GM12878 (cell line): ENCODE data around the gene SLC12A1. TPM values are rescaled to one million over a fixed set of nuclear protein-coding genes. Genes with fewer than 3 reads are reported as not detected.

Experiments used
- ATAC-seq: fragments of 200-7000 bp; cut with Tn5 transposase; 3 replicates; pipeline ENCODE4 v1.9.1; 2020; ENCODE audit warnings: mild to moderate bottlenecking, moderate library complexity
- BruUV-seq: library from RNA; stranded (reverse); fragments of 400-500 nt; replicated peaks from 2 replicates; lab custom pipeline; 2021; lab: Mats Ljungman, UMichigan
- CTCF ChIA-PET: fragments of 300-600 bp; sonication (Branson Sonifier 250); formaldehyde crosslinking; extraction: SDS; loops from one replicate; lab custom pipeline; 2021; ENCODE audit warnings: inconsistent platforms; lab: Yijun Ruan, JAX
- POLR2A ChIA-PET: fragments of 350-600 bp; formaldehyde crosslinking; extraction: SDS; loops from one replicate; lab custom pipeline; 2021; ENCODE audit warnings: inconsistent platforms; lab: Charles Lee
- RAD21 ChIA-PET: fragments of 300-600 bp; sonication (Branson Sonifier 250); formaldehyde crosslinking; loops from one replicate; lab custom pipeline; 2023; ENCODE audit warnings: antibody characterized with exemption; ENCODE audit not compliant: unreplicated experiment; lab: Charles Lee
- SMC1A ChIA-PET: fragments of 300-600 bp; sonication (Branson Sonifier 250); formaldehyde crosslinking; loops from one replicate; lab custom pipeline; 2023; ENCODE audit not compliant: unreplicated experiment, uncharacterized antibody; lab: Charles Lee
- DNase-seq: peaks from one replicate; pipeline ENCODE4 v3.0.0-alpha.2; 2011; ENCODE audit warnings: low read depth, low spot score
- FAIRE-seq: peaks from 3 replicates; lab custom pipeline; 2011; peaks lifted over from hg19 to GRCh38; lab: Jason Lieb, UNC
- H2AFZ ChIP-seq: 2 replicates; pipeline ENCODE4 v1.6.0; 2011; ENCODE audit warnings: low read depth, low read length, control low read depth; ENCODE audit not compliant: control insufficient read depth
- H3K27ac ChIP-seq: 2 replicates; pipeline ENCODE4 v1.5.1; 2011; ENCODE audit warnings: control low read depth; ENCODE audit not compliant: control insufficient read depth, insufficient read depth
- H3K27me3 ChIP-seq, 2 experiments: replicated peaks in 1 of 2; 2 replicates each; pipeline versions ENCODE4 v1.6.0 to v1.6.1; 2011; ENCODE audit warnings: low read length in 1 of 2; ENCODE audit not compliant: control insufficient read depth in 2 of 2, insufficient read depth in 2 of 2
- H3K36me3 ChIP-seq, 2 experiments: 2 replicates each; pipeline ENCODE4 v1.5.1; 2011; ENCODE audit warnings: low read length in 1 of 2; ENCODE audit not compliant: control insufficient read depth in 2 of 2, insufficient read depth in 2 of 2
- H3K4me1 ChIP-seq: 2 replicates; pipeline ENCODE4 v1.6.1; 2011; ENCODE audit warnings: mild to moderate bottlenecking, low read length, moderate library complexity, mixed read lengths; ENCODE audit not compliant: control insufficient read depth, insufficient read depth
- H3K4me2 ChIP-seq: 2 replicates; pipeline ENCODE4 v1.6.0; 2011; ENCODE audit warnings: control low read depth; ENCODE audit not compliant: control insufficient read depth, insufficient read depth
- H3K4me3 ChIP-seq: fragments of 200-600 bp; sonication (generic); 2 replicates; pipeline ENCODE4 v1.5.1; 2016
- H3K79me2 ChIP-seq: 2 replicates; pipeline ENCODE4 v1.6.0; 2011; ENCODE audit warnings: low read length; ENCODE audit not compliant: control insufficient read depth, insufficient read depth
- H3K9ac ChIP-seq: 2 replicates; pipeline ENCODE4 v1.8.0; 2011; ENCODE audit warnings: low read length, control low read depth, mixed read lengths; ENCODE audit not compliant: control insufficient read depth, insufficient read depth
- H3K9me3 ChIP-seq: replicated peaks from 3 replicates; pipeline ENCODE4 v1.5.1; 2011; ENCODE audit warnings: mild to moderate bottlenecking, low read length; ENCODE audit not compliant: control insufficient read depth, insufficient read depth
- H4K20me1 ChIP-seq: 2 replicates; pipeline ENCODE4 v1.6.0; 2011; ENCODE audit not compliant: control insufficient read depth, insufficient read depth
- BCL11A ChIP-seq: IDR thresholded peaks from 2 replicates; pipeline ENCODE4 v1.6.1; 2011; ENCODE audit warnings: low read depth, low read length
- CEBPB ChIP-seq, 2 experiments: fragments of 150-350 bp in 1 of 2; IDR thresholded peaks; 2 replicates each; pipeline ENCODE4 v1.6.1; 2012 to 2014; ENCODE audit warnings: low read depth in 2 of 2, low read length in 2 of 2, borderline replicate concordance in 1 of 2, inconsistent platforms in 1 of 2
- FOXM1 ChIP-seq: IDR thresholded peaks from 2 replicates; pipeline ENCODE4 v1.6.1; 2012; ENCODE audit warnings: low read depth, mild to moderate bottlenecking, inconsistent platforms, low read length, moderate library complexity
- IKZF1 ChIP-seq: fragments of 450-650 bp; conservative IDR thresholded peaks from 2 replicates; pipeline ENCODE4 v1.6.1; 2017; ENCODE audit warnings: antibody characterized with exemption, mild to moderate bottlenecking
- POLR2AphosphoS2 ChIP-seq: IDR thresholded peaks from 2 replicates; pipeline ENCODE4 v1.6.1; 2011; ENCODE audit warnings: low read depth, mild to moderate bottlenecking, low read length, improper control_type of control experiment, moderate library complexity
- SMAD5 ChIP-seq: IDR thresholded peaks from 2 replicates; pipeline ENCODE4 v1.6.1; 2016; ENCODE audit warnings: antibody characterized with exemption, low read depth
- SREBF2 ChIP-seq: IDR thresholded peaks from 2 replicates; pipeline ENCODE4 v1.6.1; 2012; ENCODE audit warnings: mild to moderate bottlenecking, low read length
- ZNF622 ChIP-seq: fragments of 450-650 bp; IDR thresholded peaks from 2 replicates; pipeline ENCODE4 v1.6.1; 2017; ENCODE audit warnings: mild to moderate bottlenecking, inconsistent platforms
- WGBS: methylation state at CpG from one replicate; pipeline ENCODE4 v1.1.6; 2016; ENCODE audit warnings: low lambda C conversion rate; ENCODE audit not compliant: insufficient replicate concordance, insufficient coverage; ENCODE audit errors: missing lambda C conversion rate; 5-methylcytosine and 5-hydroxymethylcytosine counted together
- in situ Hi-C: fragments of 300-500 bp; cut with MboI; formaldehyde crosslinking; loops from 9 replicates; pipeline ENCODE4 v1.14.3; 2018; ENCODE audit warnings: mixed read lengths
- intact Hi-C: fragments of 100-400 bp; cut with micrococcal nuclease; formaldehyde crosslinking; loops from one replicate; pipeline ENCODE4 v1.14.2; 2022; ENCODE audit not compliant: unreplicated experiment
- polyA plus RNA-seq, 11 experiments: library from polyadenylated mRNA; depleted of rRNA in 4 of 11; unstranded in 6 of 11; stranded (reverse) in 5 of 11; fragments of >200 nt; fragmentation: Nextera tagmentation in 4 of 11; fragmentation: Illumina TruSeq in 1 of 11; extraction: Ambion mirVana in 4 of 11; extraction: Trizol in 1 of 11; gene quantifications; 1 replicate in 1 of 11; 2 replicates in 10 of 11; pipeline versions ENCODE4 v1.2.1 to v1.2.3, GENCODE V29; 2011 to 2016; ENCODE audit warnings: inconsistent platforms in 2 of 11, missing spikeins in 2 of 11, low read depth in 1 of 11
- total RNA-seq, 4 experiments: library from RNA; depleted of rRNA in 3 of 4; stranded (reverse); fragments of >200 nt in 3 of 4; fragmentation: Illumina TruSeq in 1 of 4; extraction: Trizol in 1 of 4; gene quantifications; 2 replicates each; pipeline versions ENCODE4 v1.2.1 to v1.2.3, GENCODE V29; 2013 to 2021
- TF ChIP-seq, protein P1 (sequence below): IDR thresholded peaks from 2 replicates; pipeline ENCODE4 v1.6.1; 2011; ENCODE audit warnings: borderline replicate concordance, low read depth, mild to moderate bottlenecking, moderate library complexity, low read length; ENCODE audit not compliant: insufficient read depth, poor library complexity, severe bottlenecking

SLC12A1 gene
- total and polyA plus RNA-seq, 10 of the 15 experiments (the other 5 are each of a cell fraction or from before 2014, with no cell fraction given) = under 0.01 TPM; not detected in 9

GRCh38 chr15:48309740-48310139, 103.6 kb downstream of the SLC12A1 start (continued):
- TF ChIP-seq ZNF622 (no peak), CEBPB (IDR thresholded peaks at IDR 0.05; ENCODE audit: borderline replicate concordance in 1 of 2, low read depth in 2 of 2, low read length in 2 of 2) (no peak)
- TF ChIP-seq, all 136 proteins: peak for 0

GRCh38 chr15:48313216-48313615, 107.1 kb downstream of the SLC12A1 start:
- H4K20me1 ChIP-seq = no peaks in the 10 kb centered on the region
- no peak overlapping the region for H3K9ac ChIP-seq
- H3K79me2 ChIP-seq = no peaks in the 10 kb centered on the region
- H2AFZ ChIP-seq = no peak overlapping the region
- H3K4me2 ChIP-seq = no peak overlapping the region
- H3K9me3 ChIP-seq = no peaks in the 10 kb centered on the region
- intact Hi-C loops = no loop called here
- ChIA-PET POLR2A (no interaction called here), RAD21 (no interaction called here), SMC1A (no interaction called here), CTCF (interaction anchor here (0.6 to 3.9 kb wide), 2 partner anchors 39 to 1120 kb away, joined by 3 to 11 read pairs; no protein-coding TSS in a partner anchor)
- FAIRE-seq = no peak
- BruUV-seq = no TSS peak
- WGBS = 61% methylated on average over 2 of the region's 2 CpGs
- no peaks in the 10 kb centered on the region; a peak in 1 of 4 replicates for H3K27me3 ChIP-seq
- H3K36me3 ChIP-seq = no peaks in the 10 kb centered on the region
- no peak for ATAC-seq
- no peak for DNase-seq
- no peak overlapping the region for H3K4me3 ChIP-seq
- no peak for TF ChIP-seq IKZF1
- TF ChIP-seq SMAD5 = no peak
- no peak for TF ChIP-seq BCL11A
- no peak for TF ChIP-seq SREBF2
- TF ChIP-seq POLR2AphosphoS2 = no peak
- TF ChIP-seq, protein P1, sequence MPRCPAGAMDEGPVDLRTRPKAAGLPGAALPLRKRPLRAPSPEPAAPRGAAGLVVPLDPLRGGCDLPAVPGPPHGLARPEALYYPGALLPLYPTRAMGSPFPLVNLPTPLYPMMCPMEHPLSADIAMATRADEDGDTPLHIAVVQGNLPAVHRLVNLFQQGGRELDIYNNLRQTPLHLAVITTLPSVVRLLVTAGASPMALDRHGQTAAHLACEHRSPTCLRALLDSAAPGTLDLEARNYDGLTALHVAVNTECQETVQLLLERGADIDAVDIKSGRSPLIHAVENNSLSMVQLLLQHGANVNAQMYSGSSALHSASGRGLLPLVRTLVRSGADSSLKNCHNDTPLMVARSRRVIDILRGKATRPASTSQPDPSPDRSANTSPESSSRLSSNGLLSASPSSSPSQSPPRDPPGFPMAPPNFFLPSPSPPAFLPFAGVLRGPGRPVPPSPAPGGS = no peak
- TF ChIP-seq FOXM1 = no peak
- no peak overlapping the region for H3K27ac ChIP-seq
- H3K4me1 ChIP-seq = no peaks in the 10 kb centered on the region
- in situ Hi-C loops = no loop called here
